ENCODE results near the gene PCDHGB7. TPM values are rescaled to one million over a fixed set of nuclear protein-coding genes. Genes with fewer than 3 reads are reported as not detected.

The PCDHGB7 gene
- 13.8 and 14.7 TPM in 2 replicates for total RNA-seq

DNA sequence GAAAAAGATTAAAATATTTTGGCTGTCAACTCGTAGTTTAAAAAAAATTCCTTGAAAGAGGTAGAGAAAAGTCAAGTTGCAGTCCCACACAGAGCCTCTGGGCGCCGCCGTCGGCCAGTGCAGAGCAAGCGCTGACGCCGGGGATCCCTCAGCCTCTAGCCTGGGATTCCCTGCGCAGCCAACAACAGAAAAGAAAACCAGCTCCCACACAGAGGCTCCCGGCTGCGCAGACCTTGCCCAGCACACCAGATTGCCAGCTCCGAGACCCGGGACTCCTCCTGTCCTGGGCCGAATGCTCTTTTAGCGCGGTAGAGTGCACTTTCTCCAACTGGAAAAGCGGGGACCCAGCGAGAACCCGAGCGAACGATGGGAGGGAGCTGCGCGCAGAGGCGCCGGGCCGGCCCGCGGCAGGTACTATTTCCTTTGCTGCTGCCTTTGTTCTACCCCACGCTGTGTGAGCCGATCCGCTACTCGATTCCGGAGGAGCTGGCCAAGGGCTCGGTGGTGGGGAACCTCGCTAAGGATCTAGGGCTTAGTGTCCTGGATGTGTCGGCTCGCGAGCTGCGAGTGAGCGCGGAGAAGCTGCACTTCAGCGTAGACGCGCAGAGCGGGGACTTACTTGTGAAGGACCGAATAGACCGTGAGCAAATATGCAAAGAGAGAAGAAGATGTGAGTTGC is at the start of gene PCDHGB7:
Gene PCDHGB7 (plus strand): TSS at position 184 of the 679 bp plus-strand sequence. CDS start 183 bp downstream, at position 367.

DNA sequence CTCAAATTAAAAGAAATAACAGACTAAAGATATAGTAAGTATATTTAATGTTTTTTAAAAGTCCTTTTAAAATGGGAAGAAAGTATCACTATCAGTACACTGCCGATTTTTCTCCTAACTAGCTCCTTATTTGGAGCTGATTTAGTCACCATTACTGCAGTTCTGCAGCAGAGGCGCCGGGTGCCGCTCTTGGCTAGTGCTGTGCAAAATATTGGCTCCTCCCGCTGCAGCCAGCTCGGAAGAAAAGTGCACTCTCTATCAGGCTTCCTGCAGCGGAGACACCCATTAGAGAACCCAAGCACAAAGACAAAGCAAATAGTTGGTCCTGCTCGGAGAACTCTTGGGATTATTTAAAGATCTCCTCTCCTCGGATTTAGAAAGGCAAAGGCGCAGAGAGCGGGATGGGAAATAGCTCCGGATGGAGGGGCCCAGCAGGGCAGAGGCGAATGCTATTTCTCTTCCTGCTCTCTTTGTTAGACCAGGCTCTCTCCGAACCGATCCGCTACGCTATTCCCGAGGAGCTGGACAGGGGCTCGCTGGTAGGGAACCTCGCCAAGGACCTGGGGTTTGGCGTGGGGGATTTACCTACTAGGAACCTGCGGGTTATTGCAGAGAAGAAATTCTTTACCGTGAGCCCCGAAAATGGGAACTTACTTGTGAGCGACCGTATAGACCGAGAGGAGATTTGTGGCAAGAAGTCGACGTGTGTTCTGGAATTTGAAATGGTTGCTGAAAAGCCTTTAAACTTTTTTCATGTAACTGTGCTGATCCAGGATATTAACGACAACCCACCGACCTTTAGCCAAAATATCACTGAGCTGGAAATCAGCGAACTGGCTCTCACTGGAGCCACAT is 47.3 kb upstream of the PCDHGB7 start, which contains the start of gene PCDHGB3:
Gene PCDHGB3 (plus strand): TSS at position 249 of the 855 bp plus-strand sequence. CDS start 153 bp downstream, at position 402.

DNA sequence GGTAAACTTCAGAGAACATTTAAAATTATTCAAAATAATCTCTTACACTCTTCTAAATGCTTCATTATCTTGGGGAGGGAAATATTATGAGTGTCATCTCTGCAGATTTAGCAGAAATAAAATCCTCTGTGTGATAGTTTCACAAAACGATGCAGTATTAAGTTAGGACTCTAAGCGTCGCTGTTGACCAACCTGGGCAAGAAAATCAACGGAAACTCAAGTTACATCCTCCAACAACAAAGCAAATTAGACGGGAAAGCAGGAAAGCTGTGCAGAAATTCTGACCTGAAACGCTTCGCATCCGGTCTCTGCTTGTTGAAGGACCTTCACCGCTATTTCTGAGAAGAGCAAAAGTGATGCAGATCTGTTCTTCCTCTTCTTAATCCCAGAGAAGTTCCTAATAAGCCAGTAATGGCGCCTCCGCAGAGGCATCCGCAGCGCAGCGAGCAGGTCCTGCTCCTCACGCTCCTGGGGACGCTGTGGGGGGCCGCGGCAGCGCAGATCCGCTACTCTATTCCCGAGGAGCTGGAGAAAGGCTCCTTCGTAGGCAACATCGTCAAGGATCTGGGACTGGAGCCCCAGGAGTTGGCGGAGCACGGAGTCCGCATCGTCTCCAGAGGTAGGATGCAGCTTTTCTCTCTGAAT is 43.7 kb upstream of the PCDHGB7 start, which contains the start of gene PCDHGA6:
Gene PCDHGA6 (plus strand): TSS at position 219 of the 645 bp plus-strand sequence. CDS start 193 bp downstream, at position 412.

DNA sequence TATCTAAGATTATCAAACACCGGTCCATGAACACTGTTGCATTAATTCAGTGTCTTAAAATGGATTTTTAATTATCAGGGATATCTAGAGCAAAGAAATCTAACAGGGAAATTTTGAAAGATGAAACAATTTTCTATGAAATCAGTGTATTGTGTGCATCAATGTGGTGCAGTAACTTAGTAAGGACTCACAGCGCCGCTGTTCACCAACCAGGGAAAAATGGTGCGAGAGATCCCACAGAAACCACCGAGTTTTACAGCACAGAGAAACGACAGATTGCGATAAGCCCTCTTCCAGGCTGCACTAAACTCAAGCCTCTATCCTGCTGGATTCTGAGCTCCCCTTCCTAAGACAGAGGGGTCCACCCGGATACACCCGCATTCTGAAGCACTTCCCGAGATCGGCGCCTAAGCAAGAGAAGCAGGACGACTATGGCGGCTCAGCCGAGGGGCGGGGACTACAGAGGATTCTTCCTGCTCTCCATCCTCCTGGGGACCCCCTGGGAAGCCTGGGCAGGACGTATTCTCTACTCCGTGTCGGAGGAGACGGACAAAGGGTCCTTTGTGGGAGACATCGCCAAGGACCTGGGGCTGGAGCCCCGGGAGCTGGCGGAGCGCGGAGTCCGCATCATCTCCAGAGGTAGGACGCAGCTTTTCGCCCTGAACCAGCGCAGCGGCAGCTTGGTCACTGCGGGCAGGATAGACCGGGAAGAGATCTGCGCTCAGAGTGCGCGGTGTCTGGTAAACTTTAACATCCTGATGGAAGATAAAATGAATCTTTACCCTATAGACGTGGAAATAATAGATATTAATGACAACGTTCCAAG is 34.8 kb upstream of the PCDHGB7 start, which contains the start of gene PCDHGA7:
Gene PCDHGA7 (plus strand): TSS at position 274 of the 826 bp plus-strand sequence. CDS start 158 bp downstream, at position 432.

DNA sequence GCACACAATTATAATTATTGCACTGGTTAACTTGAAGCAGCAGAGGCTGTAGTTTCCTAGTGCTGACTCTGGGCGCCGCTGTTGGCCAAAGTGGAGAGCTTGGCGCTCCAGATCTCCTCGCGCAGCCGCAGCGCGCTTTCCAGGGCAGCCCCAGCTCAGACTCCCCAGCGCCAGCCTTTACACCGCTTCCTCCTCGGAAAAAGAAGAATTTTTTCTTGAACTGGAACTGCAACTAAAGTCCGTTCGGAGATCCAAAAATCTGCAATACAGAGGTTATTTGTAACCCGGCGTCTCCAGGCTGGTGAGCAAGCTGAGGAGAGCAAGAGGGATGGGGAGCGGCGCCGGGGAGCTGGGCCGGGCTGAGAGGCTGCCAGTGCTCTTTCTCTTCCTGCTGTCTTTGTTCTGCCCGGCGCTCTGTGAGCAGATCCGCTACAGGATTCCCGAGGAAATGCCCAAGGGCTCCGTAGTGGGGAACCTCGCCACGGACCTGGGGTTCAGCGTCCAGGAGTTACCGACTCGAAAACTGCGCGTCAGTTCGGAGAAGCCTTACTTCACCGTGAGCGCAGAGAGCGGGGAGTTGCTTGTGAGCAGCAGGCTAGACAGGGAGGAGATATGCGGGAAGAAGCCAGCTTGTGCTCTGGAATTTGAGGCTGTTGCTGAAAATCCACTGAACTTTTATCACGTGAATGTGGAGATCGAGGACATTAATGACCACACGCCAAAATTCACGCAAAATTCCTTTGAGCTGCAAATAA is 29.7 kb upstream of the PCDHGB7 start, which contains the start of gene PCDHGB4:
Gene PCDHGB4 (plus strand): TSS at position 142 of the 755 bp plus-strand sequence. CDS start 187 bp downstream, at position 329.

DNA sequence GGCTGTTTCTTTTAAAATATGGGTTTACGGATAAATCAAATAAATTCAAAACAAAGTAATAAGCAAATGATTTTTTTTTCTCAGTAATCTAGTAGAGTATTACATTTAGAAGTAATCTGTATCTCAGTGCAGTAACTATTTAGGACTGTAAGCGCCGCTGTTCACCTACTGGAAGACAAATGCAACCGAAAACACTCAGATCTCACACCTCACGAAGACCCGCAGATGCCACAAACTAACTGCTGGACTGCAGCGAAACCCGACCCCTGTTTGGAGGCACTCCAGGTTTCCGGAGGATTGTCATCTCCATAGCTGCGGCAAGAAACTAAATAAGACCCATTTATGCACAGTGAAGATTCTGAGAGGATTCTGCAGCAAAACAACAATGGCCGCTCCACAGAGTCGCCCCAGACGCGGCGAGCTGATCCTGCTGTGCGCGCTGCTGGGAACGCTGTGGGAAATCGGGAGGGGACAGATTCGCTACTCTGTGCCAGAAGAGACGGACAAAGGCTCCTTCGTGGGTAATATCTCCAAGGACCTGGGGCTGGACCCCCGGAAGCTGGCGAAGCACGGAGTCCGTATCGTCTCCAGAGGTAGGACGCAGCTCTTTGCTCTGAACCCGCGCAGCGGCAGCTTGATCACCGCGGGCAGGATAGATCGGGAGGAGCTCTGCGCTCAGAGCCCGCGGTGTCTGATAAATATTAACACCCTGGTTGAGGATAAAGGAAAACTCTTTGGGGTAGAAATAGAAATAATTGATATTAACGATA is 24.9 kb upstream of the PCDHGB7 start, which contains the start of gene PCDHGA8:
Gene PCDHGA8 (plus strand): TSS at position 205 of the 770 bp plus-strand sequence. CDS start 181 bp downstream, at position 386.

DNA sequence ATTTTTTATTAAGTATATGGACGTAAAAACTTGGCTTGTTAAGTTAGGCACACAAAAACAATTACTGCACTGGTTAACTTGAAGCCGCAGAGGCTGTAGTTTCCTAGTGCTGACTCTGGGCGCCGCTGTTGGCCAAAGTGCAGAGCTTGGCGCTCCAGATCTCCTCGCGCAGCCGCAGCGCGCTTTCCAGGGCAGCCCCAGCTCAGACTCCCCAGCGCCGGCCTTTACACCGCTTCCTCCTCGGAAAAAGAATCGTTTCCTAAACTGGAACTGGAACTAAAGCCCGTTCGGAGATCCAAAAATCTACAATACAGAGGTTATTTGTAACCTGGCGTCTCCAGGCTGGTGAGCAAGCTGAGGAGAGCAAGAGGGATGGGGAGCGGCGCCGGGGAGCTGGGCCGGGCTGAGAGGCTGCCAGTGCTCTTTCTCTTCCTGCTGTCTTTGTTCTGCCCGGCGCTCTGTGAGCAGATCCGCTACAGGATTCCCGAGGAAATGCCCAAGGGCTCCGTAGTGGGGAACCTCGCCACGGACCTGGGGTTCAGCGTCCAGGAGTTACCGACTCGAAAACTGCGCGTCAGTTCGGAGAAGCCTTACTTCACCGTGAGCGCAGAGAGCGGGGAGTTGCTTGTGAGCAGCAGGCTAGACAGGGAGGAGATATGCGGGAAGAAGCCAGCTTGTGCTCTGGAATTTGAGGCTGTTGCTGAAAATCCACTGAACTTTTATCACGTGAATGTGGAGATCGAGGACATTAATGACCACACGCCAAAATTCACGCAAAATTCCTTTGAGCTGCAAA is 19.5 kb upstream of the PCDHGB7 start, which contains the start of gene PCDHGB5:
Gene PCDHGB5 (plus strand): TSS at position 192 of the 796 bp plus-strand sequence. CDS start 181 bp downstream, at position 373.

DNA sequence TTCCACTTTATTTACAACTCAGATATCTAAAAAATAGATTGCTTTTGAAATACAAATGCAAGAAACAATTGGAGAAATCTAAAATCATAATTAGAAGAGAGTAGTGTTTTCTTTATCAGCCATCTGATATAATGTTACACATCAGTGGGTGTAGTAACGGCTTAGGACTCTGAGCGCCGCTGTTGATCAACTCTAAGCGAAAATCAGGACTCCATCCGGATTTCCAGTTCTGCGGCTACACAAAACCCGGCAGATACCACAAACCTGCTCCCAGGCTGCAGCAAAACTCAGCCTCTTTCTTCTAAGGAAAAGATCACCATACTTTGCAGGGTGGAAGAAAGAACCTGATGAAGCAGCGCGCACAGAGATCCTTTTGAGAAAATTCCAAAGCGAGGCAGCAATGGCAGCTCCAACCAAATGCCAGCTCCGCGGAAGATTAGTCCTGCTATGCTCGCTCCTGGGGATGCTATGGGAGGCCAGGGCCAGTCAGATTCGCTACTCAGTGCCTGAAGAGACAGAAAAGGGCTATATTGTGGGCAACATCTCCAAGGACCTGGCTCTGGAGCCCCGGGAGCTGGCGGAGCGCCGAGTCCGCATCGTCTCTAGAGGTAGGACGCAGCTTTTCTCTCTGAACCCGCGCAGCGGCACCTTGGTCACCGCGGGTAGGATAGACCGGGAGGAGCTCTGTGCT is 14.8 kb upstream of the PCDHGB7 start, which contains the start of gene PCDHGA9:
Gene PCDHGA9 (plus strand): TSS at position 226 of the 691 bp plus-strand sequence. CDS start 175 bp downstream, at position 401.

DNA sequence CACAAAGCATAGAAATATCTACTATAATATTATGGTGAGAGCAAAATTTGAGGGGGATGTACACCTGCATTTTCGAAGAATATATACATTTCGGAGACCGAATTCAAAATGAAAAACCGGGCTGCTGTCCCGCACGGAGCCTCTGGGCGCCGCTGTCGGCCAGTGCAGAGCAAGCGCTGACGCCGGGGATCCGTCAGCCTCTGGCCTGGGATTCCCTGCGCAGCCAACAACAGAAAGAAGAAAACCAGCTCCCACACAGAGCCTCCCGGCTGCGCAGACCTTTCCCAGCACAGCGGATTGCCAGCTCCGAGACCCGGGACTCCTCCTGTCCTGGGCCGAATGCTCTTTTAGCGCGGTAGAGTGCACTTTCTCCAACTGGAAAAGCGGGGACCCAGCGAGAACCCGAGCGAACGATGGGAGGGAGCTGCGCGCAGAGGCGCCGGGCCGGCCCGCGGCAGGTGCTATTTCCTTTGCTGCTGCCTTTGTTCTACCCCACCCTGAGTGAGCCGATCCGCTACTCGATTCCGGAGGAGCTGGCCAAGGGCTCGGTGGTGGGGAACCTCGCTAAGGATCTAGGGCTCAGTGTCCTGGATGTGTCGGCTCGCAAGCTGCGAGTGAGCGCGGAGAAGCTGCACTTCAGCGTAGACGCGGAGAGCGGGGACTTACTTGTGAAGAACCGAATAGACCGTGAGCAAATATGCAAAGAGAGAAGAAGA is 9.5 kb upstream of the PCDHGB7 start, which contains the start of gene PCDHGB6:
Gene PCDHGB6 (plus strand): TSS at position 232 of the 716 bp plus-strand sequence. CDS start 182 bp downstream, at position 414.

DNA sequence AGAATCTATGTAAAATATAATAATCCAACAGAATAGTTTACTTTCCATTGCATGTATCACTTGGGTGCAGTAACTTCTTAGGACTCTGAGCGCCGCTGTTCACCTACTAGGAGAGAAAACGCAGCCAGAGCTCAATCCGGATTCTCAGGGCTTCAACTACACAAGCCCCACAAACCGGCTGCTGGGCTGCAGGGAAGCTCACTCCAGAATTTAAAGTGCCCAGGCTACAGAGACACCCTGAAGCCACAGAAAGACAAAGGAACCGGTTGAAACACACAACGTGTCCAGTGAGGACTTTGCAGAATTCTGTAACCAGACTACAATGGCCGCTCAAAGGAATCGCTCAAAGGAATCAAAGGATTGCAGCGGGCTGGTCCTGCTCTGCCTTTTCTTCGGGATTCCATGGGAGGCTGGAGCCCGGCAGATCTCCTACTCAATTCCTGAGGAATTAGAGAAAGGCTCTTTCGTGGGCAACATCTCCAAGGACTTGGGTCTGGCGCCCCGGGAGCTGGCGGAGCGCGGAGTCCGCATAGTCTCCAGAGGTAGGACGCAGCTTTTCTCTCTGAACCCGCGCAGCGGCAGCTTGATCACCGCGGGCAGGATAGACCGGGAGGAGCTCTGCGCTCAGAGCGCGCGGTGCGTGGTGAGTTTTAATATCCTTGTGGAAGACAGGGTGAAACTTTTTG is 4.5 kb upstream of the PCDHGB7 start, which contains the start of gene PCDHGA10:
Gene PCDHGA10 (plus strand): TSS at position 134 of the 686 bp plus-strand sequence. CDS start 189 bp downstream, at position 323.

DNA sequence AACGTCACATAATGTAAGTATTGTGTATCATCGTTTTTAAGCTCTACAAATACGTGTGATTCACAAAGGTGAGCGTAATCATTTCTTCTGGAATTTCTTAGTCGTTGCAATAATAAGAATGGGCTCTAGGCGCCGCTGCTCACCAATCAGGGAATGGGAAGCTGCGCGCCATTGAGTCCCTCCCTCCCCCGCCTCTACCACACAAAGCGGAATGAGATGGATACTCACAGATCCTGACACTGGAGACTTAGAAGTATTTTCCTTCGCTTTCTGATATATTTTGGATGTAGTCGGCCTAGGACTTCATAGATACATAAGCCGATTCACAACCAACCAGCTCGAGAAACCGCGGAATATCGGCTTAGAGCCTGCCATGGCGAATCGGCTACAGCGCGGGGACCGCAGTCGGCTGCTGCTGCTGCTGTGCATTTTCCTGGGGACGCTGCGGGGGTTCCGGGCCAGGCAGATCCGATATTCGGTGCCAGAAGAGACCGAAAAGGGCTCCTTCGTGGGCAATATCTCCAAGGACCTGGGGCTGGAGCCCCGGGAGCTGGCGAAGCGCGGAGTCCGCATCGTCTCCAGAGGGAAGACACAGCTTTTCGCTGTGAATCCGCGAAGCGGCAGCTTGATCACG is 3.5 kb downstream of the PCDHGB7 start, which contains the start of gene PCDHGA11:
Gene PCDHGA11 (plus strand): TSS at position 197 of the 634 bp plus-strand sequence. CDS start 177 bp downstream, at position 374.

DNA sequence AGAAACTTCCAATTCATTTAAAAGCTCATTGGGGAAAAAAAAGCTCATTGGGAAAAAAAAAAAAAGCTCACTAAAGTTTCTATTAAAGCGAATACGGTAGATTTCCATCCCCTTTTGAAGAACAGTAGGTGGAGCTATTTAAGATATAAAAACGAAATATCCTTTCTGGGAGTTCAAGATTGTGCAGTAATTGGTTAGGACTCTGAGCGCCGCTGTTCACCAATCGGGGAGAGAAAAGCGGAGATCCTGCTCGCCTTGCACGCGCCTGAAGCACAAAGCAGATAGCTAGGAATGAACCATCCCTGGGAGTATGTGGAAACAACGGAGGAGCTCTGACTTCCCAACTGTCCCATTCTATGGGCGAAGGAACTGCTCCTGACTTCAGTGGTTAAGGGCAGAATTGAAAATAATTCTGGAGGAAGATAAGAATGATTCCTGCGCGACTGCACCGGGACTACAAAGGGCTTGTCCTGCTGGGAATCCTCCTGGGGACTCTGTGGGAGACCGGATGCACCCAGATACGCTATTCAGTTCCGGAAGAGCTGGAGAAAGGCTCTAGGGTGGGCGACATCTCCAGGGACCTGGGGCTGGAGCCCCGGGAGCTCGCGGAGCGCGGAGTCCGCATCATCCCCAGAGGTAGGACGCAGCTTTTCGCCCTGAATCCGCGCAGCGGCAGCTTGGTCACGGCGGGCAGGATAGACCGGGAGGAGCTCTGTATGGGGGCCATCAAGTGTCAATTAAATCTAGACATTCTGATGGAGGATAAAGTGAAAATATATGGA is 13.0 kb downstream of the PCDHGB7 start, which contains the start of gene PCDHGA12:
Gene PCDHGA12 (plus strand): TSS at position 176 of the 782 bp plus-strand sequence. CDS start 253 bp downstream, at position 429.

